B cell (primary cell): ENCODE results near the gene CPLANE1.

Source experiments
- CTCF ChIP-seq: fragments of 200-600 bp; IDR thresholded peaks from one replicate; pipeline ENCODE4 v1.8.0; 2022; ENCODE audit warnings: antibody characterized with exemption, mild to moderate bottlenecking
- EZH2 ChIP-seq: IDR thresholded peaks from 2 replicates; pipeline ENCODE4 v1.6.1; 2012; ENCODE audit warnings: borderline replicate concordance, low read depth, mild to moderate bottlenecking, moderate library complexity, low read length; ENCODE audit not compliant: insufficient read depth, poor library complexity, severe bottlenecking

GRCh38 chr5:37103302-37103701, 145.9 kb downstream of the CPLANE1 start:
- TF ChIP-seq CTCF, result no peak
- no peak for TF ChIP-seq EZH2
